DND-41 (cell line): Measurements from ENCODE around the gene FAM53A.

ENCODE experiments used
- EZH2 ChIP-seq: IDR thresholded peaks from 3 replicates; pipeline ENCODE4 v1.6.1; 2012; ENCODE audit warnings: borderline replicate concordance, low read depth, mild to moderate bottlenecking, moderate library complexity, low read length, inconsistent platforms; ENCODE audit not compliant: severe bottlenecking
- TF ChIP-seq, protein P1 (sequence below): IDR thresholded peaks from 2 replicates; pipeline ENCODE4 v1.5.1; 2012; ENCODE audit warnings: borderline replicate concordance, low read length, moderate library complexity, mild to moderate bottlenecking; ENCODE audit not compliant: poor library complexity, severe bottlenecking; ENCODE audit errors: extremely low read depth

DNA sequence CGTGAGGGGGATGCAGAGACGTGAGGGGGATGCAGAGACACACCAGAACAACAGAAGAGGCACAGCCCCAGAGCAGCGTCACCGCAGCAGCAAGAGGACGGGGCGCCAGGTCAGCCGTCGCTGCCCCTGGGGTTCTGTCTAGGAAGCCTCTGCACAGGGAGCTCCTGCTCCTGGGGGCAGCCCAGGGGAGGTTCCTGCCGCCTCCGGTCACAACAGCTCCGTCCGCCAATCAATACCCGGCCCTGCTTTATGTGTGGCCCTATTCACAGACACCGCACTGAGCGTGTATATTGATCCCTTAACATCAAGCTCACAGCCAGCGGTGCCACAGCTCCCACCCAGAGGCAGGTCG lies 69.6 kb downstream of the FAM53A start:
- TF ChIP-seq, protein P1, sequence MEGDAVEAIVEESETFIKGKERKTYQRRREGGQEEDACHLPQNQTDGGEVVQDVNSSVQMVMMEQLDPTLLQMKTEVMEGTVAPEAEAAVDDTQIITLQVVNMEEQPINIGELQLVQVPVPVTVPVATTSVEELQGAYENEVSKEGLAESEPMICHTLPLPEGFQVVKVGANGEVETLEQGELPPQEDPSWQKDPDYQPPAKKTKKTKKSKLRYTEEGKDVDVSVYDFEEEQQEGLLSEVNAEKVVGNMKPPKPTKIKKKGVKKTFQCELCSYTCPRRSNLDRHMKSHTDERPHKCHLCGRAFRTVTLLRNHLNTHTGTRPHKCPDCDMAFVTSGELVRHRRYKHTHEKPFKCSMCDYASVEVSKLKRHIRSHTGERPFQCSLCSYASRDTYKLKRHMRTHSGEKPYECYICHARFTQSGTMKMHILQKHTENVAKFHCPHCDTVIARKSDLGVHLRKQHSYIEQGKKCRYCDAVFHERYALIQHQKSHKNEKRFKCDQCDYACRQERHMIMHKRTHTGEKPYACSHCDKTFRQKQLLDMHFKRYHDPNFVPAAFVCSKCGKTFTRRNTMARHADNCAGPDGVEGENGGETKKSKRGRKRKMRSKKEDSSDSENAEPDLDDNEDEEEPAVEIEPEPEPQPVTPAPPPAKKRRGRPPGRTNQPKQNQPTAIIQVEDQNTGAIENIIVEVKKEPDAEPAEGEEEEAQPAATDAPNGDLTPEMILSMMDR, result no peak
- TF ChIP-seq EZH2, result no peak
